GM10266 (cell line): ENCODE measurements around the gene IQSEC3.

Experiments used
- DNase-seq: peaks from one replicate; pipeline ENCODE4 v3.0.0; 2012; ENCODE audit errors: extremely low spot score
- CTCF ChIP-seq: IDR thresholded peaks from 2 replicates; pipeline ENCODE4 v1.5.1; 2012; ENCODE audit warnings: mild to moderate bottlenecking, low read depth; ENCODE audit not compliant: control insufficient read depth, insufficient read depth; ENCODE audit errors: missing control alignments

Gene IQSEC3

DNA sequence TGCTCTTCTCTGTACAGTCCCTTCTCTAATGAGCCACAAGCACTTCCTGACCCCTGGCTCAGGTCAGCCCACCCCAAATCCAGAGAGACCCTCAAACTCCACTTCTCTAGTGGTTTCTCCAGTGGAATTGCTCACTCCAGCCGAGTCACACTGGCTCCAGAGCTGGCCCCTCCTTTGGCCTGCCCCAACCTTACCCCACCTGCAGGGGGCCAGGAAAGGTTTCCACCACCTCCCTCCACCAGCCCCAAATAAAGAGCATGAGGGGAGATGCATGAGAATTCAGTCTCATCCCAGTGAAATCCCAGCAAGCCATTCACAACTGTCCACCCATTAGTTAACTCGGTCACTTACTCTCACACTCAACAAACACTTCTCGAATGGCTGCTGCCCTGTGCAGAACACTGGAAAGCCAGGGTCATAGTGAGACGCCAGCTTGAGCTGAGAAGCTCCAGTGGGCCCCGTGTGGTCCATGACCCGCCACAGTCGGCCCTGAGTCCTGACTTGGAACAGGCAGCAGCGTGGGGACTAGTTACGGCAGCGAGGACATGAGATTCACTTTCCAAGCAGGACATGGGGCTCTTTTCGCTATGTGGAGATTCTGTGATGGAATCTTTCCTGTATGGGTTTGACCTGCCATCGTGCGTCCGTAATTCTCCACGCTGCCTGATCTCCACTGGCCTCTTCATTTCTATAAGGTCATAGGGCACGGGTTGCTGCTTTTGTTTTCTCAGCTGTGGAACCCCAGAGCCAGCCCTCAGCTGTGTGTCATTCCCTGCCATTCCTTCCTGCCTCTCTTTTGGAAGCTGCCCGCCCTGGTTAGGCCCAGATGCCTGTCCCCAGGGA is 103.2 kb downstream of the IQSEC3 start:
- DNase-seq, result no peak
- no peak for TF ChIP-seq CTCF

- TF ChIP-seq CTCF, result no peak
- DNase-seq, result no peak
Measured at GRCh38 chr12:170371-171225, 104.0 kb downstream of the IQSEC3 start.

DNA sequence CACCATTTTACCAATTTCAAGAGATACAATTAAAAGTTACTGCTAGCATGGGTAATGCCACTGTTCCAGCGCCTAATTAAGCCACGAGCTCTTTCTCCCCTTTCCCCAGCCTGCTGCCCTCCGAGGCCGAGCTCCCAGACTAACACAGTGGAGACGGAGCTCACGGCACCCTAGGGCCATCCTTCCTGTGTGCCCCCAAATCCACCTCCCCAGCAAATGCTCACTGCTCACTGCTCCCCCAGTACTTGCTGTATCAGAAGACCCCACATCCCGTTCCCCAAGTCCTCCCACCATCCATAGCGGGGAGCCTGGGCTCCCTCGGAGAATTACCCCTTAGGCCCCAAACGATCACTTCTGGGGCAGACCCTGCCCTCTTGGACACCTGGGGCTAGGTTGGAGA is 104.7 kb downstream of the IQSEC3 start:
- no peak for DNase-seq
- no peak for TF ChIP-seq CTCF

- no peak for TF ChIP-seq CTCF
- DNase-seq, result no peak
Measured at GRCh38 chr12:171743-172676, 105.4 kb downstream of the IQSEC3 start.

DNA sequence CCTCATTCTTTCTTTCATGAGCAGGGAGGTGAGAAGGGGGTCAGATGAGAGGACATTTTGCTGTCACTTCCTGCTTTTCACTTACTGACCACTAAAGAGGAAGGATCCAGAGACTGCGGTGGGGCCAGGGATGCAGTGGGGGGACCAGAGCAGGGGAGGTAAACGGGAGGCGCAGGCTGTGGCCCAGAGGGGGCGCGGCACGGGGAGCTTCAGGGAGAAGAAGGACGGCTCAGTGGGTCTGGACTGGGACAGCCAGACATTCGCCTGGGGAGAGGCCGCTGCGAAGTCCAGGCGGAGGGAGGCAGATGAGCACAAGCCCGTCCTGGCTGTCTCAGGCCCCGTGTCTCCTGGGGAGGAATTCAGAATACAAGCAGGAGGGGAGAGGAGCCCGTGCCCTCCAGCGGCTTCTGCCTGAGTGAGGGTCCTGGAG is 106.2 kb downstream of the IQSEC3 start:
- TF ChIP-seq CTCF, result no peak
- DNase-seq, result no peak

- no peak for DNase-seq
- no peak for TF ChIP-seq CTCF
Measured at GRCh38 chr12:174124-174523, 107.6 kb downstream of the IQSEC3 start.
